Measurements from ENCODE around the gene PRRC2B. TPM values are rescaled to one million over a fixed set of nuclear protein-coding genes. Genes with fewer than 3 reads are reported as not detected.

PRRC2B gene
- total and polyA plus RNA-seq, 2 of the 8 experiments (the other 6 are each of a cell fraction or from before 2014, with no cell fraction given) = 37.3 to 249 TPM

GRCh38 chr9:131478421-131478868 is 84.6 kb downstream of the PRRC2B start (continued):
- no peak for TF ChIP-seq TEAD4 (IDR thresholded peaks at IDR 0.05; ENCODE audit: low read depth, low read length)
- no peak for TF ChIP-seq SP1 (IDR thresholded peaks at IDR 0.05; ENCODE audit: low read depth, low read length)
- no peak for TF ChIP-seq FOSL1 (IDR thresholded peaks at IDR 0.05; ENCODE audit: insufficient read depth, low read depth, low read length)
- no peak for TF ChIP-seq ZNF274 (IDR thresholded peaks at IDR 0.05; ENCODE audit: borderline replicate concordance, extremely low read depth, low read length)
- TF ChIP-seq KDM4A (IDR thresholded peaks at IDR 0.05; ENCODE audit: low read depth, low read length, severe bottlenecking) = no peak
- no peak for TF ChIP-seq KDM5A (IDR thresholded peaks at IDR 0.05; ENCODE audit: low read length)

Data from H1 (cell line).